HT1080 (cell line): ENCODE results near the gene CXCL6. TPM values are rescaled to one million over a fixed set of nuclear protein-coding genes. Genes with fewer than 3 reads are reported as not detected.
A peak's percentile ranks its signal among the peaks of the same experiment; 100 is the strongest.

ENCODE experiments used
- DNase-seq: peaks from one replicate; pipeline ENCODE4 v3.0.0-alpha.2; 2015; ENCODE audit warnings: low read depth
- polyA plus RNA-seq, 2 experiments: library from polyadenylated mRNA; depleted of rRNA; stranded (reverse); fragments of >200 nt; gene quantifications; 2 replicates each; pipeline ENCODE4 v1.2.3, GENCODE V29; 2015
- total RNA-seq: library from RNA; depleted of rRNA; stranded (reverse); fragments of >200 nt; shearing (Covaris generic); gene quantifications from 2 replicates; pipeline ENCODE4 v1.2.3, GENCODE V29; 2014; rRNA removed

Gene CXCL6
- not detected in 2 replicates for total RNA-seq
- not detected in 2 replicates for polyA plus RNA-seq (2015; cell fraction: cytosol; rRNA removed)
- polyA plus RNA-seq (2015; cell fraction: nucleus; rRNA removed), result not detected in 2 replicates

DNA sequence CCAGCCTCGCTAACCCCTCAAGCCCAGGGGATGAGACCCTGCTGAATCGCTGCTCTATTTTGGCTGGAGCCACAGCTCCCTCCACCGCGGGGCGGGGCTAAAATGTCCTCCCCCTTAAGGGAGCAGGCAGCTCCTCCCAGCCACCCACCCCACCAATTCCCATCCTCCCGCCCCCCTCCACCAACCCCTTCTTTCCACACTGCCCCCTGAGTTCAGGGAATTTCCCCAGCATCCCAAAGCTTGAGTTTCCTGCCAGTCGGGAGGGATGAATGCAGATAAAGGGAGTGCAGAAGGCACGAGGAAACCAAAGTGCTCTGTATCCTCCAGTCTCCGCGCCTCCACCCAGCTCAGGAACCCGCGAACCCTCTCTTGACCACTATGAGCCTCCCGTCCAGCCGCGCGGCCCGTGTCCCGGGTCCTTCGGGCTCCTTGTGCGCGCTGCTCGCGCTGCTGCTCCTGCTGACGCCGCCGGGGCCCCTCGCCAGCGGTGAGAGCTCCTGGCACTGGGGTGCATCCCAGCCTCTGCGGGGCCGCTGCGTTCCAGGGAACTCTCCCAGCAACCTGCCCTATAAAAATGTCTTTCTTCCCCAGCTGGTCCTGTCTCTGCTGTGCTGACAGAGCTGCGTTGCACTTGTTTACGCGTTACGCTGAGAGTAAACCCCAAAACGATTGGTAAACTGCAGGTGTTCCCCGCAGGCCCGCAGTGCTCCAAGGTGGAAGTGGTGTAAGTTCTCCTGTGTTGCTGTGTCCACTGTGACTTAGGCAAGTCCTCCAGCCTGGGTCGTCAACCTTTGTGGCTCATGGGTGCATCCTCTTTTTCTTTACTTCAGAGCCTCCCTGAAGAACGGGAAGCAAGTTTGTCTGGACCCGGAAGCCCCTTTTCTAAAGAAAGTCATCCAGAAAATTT lies at the start of gene CXCL6:
Gene CXCL6, plus strand, starts transcription at position 306 of the 907 bp plus-strand sequence. Its CDS starts 73 bp downstream, at position 379.
- DNase-seq, result no peak

DNA sequence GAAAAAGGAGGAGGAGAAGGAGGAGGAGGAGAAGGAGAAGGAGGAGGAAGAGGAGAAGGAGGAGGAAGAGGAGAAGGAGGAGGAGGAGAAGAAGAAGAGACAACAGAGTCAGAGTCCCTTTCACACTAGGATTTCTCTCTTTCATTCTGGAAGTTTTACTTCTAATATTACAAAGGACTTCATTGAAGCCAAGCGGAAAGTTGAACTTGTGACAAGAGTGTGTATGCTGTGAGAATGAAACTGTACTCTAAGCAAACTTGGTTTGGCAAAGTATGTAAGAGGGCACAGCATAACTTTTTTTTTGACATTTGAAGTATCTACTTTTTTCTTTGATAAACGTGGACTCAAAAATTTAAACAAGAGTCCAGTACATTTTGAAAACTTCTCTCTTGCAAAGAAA lies 48.1 kb upstream of the CXCL6 start:
- no peak for DNase-seq

DNA sequence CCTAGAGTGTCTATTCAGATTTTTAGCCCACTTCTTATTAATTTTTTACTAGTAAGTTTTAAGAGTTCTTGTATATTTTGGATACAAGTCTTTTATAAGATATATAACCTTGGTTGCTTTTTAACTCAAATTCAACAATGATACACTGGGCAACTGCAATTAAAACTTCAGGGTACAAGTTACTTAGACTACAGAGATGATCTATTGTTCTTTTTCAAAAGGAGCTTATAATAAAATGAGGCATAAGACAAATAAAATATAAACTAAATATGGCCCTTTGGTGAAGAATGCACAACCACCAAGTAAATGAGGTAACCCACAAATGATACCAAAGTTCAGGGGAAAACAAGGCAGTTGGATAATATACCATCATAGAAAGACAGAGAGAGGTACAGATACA lies 37.6 kb upstream of the CXCL6 start:
- no peak for DNase-seq

DNA sequence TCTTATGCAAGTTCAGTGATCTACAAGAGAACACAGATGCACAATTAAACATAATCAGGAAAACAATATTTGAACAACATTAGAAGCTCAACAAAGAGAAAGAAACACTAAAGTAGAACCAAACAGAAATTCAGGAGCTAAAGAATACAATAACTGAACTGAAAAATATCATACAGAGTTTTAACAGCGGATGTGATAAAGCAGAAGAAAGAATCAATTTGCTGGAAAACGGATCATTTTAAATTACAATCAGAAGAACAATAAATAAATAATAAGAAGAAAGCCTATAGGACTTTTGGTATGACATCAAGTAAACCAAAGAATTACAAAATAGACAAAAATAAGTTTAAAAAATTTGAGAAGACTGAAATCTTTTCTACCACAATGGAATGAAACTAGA lies 36.3 kb upstream of the CXCL6 start:
- DNase-seq, result no peak

DNA sequence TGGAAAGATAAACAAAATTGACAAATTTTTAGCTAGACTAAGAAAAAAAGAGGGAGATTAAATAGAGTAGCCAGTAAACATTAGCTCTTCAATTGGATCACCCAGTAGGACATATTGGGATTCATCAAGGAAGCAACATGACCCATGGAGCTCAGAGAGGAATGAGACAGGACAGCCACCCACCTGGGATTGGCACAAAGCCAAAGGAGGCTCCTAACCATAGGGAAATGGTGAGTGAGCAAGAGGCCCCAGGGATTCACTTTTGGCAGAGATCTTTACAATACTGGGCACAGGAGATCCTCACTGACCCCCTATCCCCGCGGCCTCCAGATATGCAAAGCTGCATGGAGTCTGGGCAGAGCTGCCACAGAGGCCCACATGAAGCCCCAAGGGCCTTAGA lies 34.8 kb upstream of the CXCL6 start:
- no peak for DNase-seq

DNA sequence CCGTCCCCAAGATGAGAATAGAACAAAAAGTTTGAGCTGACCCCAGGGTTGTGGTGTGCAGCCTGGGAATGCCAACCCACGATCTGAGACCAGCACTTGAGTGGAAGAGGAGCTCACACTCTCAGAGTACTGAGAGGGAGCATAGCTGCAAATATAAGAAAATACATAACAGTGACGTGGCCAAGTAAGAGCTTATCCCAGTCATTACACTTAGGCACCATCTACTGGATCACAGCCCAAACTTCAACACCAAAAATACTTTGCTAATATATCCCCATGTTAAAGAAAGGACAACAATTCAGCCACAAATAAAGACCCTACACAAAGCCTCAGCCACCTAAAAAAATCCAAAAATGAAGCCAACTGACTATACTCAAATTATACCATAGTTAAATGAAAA lies 33.3 kb upstream of the CXCL6 start:
- DNase-seq, result no peak

DNA sequence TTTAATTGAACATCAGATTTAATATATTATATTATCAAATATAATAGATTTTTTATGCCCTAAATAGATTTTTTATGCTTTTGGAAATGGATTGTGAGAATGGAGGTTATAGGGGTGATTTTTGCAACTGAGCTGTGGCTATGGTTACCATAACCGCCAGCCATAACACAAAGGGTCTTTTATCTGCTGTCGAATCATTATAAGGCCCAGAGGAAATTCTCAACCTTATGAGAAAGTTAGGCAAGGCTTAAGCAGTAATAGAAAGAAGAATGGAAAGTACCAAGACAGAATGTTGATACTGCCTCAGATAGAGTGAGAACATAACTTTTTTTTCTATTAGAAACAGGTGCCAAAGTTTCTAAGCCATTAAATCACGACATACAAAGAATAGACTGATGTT lies 26.3 kb upstream of the CXCL6 start:
- no peak for DNase-seq

DNA sequence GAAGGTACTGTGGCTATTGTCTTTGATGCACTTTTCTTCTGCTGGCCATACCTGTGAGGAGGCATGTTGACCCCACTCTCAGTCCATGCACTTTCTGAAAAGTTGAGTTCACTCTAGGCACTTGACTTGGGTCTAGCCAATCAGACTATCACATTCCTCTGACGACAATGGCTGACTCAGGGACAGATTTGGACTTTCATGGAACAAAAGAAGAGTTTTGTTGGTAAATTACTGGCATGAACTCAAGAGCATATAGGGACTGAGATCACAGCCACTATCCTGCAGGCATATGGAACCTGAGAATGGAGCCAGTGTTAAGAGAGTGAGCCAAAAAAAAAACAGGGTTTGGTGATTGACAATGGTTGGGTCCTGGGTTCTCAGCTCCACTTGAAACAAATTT lies 24.6 kb upstream of the CXCL6 start:
- peak; percentile 37 for DNase-seq

DNA sequence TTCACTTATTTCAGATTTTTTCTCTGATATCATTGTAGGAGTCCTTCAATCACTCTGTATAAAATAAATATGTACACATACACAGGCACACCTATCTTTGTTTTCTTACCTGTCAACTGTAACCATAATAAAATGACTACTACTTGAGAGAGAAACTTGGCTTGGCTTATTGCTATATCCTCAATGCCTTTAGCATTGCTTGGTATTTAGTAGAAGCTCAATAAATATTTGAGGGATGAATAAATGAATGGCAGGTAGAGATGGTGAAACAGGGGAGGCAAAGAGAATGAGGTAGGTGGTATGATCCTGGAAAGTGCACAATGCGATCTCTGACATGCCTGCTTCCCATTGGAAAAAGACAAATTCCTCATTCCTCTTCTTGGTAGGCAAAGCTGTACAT lies 21.8 kb upstream of the CXCL6 start:
- no peak for DNase-seq

DNA sequence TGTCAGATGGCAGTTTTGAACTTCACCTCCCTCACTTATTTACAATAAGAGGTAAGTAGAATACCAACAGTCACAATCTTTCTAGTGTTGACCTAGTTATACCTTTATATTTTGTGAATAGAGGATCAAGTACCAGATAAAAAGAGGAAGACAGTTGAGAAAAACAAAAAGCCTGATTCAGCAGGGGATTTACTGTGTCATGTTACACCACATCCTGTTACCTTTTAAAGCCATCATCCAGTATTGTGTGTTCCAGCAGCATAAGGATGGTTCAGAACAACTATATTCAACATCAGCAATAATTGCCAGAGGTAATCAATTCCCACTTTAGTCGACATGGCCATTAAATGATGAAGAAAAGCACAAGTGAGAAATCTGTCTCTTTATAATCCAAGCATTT lies 21.3 kb upstream of the CXCL6 start:
- DNase-seq, result peak; percentile 70

DNA sequence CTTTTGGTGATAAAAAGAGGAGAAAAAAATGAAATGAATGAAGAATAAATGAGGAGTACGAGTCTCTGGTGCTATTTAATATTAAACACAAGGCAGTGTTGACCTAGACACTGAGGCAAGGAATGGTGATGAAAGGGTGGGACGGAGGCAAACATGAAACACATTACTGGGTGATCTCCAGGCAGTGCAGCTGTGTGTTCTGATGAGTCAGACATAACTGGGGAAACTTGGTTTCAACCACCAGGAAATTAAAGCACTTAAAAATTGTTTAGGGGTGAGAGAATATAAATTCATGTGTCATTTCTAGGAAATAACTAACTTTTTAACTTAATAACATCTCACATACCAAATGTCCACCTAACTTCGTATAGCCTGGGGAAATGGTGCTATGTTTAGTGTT lies 19.7 kb upstream of the CXCL6 start:
- DNase-seq, result peak; percentile 83

DNA sequence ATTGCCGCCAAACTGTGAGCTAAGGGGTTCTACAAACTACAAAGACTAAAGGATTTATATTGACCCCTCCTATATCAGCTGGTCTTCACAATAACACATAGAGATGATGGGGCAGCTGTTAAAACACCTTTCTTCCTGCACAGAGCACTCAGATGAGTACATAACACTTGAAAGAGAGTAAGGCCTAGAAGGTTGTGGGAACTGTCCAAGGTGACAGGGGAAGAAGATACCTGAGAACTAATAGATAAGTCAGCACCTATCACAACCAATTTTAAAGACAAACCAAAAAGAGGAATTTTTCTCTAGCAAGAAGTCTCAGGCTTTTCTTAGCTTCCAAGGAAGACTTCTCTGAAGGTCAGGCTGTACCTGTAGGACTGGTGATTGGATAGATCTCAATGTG lies 19.1 kb upstream of the CXCL6 start:
- no peak for DNase-seq

DNA sequence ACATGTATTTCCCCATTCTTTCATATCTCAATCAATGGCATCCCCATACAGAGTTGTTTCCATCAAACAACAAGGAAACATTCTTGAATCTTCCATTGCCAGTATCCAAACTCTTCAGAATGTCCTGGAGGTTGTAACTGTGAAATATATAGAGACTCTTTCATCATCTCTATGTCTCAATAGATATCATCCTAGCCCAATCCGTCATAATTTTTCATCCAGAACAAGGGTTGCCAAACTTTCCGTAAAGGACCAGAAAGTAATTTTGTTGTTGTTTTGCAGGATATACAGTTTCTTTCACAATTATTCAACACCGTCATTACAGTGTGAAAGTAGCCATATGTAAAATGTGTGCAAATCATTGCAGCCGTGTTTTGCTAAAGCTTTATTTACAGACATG lies 15.2 kb upstream of the CXCL6 start:
- DNase-seq, result no peak

DNA sequence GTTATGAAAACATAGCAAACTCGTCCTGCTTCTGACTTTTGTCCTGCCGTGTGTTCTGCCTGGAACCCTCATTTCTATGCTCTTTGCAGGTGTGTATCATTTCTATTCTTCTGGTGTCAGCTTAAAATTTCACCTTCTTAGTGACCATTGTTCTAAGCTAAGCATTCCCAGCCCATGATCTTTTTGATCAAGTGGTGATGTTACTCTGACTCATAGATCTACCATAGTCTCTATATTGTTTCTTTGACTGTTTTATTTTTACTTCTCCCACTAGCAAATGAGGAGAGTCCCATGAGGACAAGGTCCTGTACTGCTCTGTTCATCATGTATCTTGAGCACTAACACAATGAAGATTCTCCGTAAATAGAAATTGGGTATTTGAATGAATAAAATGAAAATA lies 14.1 kb upstream of the CXCL6 start:
- peak; percentile 87 for DNase-seq

DNA sequence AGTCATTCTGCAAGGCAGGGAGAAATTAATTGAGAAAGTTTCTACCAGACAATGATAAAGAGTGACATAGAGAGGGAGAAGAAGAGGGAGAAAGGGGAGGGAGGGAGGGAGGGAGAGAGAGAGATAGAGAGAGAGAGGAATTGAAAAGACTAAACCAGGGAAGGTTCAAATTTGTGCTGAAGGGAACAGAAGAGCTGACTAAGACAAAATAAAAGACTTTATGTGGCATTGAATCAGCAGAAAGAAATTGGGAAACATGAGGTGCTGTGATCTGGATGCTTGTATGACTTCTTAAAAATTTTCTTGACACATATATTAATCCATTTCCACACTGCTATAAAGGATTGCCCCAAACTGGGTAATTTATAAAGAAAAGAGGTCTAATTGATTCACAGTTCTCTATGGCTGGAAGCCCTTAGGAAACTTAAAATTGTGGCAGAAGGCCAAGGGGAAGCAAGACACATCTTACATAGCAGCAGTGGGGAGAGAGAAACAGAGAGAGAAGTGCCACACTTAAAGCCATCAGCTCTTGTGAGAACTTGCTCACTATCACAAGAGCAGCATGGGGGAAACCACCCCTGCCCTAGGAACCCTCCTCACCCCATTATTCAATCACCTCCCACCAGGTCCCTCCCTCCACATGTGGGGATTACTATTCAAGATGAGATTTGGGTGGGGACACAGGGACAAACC lies 13.5 kb upstream of the CXCL6 start:
- DNase-seq, result no peak

DNA sequence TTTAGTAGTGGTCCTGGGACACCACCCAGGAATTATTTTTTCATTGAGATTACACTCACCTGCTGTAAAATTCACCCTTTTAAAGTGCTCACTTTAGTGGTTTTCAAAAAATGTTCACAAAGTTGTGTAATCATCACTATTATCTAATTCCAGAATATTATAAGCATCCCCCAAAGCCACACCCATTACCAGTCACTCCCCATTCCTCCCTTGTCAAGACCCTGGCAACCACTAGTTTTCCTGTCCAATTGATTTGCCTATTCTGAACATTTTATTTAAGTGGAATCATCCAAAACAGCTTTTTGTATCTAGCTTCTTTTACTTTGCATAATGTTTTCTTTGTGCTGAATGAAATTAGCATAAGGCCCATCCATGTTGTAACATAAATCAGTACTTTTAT lies 12.7 kb upstream of the CXCL6 start:
- no peak for DNase-seq

DNA sequence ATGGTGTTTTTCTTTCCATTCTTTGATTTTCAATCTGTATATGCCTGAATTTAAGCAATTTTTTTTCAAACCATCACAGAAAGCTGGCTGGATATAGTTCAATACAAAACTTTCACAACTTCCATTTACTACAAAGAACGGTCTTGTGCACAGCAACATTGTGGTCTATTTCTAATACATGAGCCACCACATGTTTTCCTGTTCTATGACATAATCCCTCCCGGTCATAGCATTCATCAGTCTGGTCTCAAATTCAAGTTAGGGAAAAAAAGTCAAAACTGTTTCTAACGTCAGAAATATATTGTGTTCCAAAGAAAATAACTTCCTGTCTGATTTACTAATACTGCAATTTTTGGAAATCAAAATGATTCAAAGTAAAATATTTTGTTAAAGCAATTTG lies 7.5 kb upstream of the CXCL6 start:
- peak; percentile 82 for DNase-seq

DNA sequence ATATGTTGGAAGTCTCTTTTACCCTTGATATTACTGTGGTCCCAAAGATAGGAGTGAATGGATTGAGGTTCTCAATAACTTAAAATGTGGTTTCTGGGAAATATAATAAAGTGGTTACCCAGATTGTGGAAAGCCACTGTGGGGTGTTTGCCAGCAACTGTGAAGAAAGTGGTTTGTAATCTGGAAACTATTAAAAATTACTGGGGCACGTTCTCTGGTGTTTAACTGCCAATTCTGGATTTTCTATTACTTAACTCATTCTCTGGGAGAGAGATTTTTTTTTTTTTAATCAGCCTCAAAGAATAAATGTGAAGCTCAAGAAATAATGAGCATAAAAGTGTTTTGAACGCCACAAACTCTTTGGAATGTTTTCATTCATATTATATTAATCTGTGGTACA lies 4.9 kb upstream of the CXCL6 start:
- no peak for DNase-seq

DNA sequence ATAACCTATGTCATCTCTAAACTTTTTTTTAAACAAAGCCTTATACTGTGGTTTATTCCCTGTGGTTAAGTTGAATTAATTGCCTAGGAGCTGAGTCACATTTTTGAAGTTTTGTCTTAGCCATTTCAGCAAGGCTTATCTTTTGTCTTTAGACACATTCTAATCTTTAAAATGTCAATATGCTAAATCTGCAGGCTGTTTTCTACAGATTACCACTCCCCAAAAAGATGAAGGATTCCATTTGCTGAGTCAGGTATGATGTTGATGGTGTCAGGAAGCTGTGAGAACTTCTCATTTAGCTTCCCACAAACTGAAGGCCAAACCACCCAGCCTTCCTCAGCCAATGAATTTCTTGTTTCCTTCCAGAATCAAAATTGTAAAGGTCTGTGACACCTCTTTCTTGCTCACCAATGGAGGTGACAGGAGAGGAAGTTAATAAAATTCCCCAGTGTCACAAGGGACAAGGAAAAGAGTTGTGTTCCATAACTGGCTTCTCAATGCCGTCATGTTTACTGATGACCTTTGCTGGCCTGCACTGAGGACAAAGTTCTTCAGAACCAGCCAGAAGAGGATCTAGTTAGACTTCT lies 3.7 kb upstream of the CXCL6 start:
- DNase-seq, result peak; percentile 84

DNA sequence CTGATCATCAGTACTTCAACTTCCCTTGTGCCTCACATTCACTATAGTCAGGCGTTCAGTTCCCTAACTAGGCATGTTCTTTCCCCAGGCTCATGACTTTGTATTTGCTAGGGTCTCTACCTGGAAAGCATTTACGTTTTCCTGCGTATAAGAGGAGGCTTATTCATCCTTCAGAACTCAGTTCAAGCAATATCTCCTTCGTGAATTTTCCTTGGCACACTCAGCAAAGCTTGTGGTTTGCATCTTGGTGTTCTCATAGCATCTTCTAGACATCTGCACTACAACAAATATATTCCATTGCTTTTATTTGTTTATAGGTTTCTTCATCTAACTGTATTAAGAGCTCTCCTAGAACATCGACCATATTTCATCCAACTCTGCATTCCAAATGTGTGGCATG lies 2.6 kb downstream of the CXCL6 start:
- DNase-seq, result no peak

DNA sequence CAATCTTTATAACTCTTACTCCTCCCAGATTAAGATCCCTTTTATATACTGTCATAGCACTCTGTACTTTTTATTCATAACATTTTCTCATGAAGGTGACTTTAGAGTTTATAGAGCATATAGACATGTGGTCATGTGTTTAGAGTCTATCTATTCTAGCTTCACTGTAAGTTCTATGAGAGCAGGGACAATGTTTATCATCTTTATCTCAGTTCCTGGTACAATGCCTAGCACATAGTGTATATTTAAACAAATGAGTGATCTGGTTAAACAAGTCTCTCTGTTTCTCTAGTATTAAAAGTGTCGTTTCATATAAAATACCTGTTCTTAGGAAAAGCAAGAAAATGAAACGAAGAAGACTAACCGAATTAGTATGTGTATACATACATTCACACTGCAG lies 3.2 kb downstream of the CXCL6 start:
- no peak for DNase-seq

DNA sequence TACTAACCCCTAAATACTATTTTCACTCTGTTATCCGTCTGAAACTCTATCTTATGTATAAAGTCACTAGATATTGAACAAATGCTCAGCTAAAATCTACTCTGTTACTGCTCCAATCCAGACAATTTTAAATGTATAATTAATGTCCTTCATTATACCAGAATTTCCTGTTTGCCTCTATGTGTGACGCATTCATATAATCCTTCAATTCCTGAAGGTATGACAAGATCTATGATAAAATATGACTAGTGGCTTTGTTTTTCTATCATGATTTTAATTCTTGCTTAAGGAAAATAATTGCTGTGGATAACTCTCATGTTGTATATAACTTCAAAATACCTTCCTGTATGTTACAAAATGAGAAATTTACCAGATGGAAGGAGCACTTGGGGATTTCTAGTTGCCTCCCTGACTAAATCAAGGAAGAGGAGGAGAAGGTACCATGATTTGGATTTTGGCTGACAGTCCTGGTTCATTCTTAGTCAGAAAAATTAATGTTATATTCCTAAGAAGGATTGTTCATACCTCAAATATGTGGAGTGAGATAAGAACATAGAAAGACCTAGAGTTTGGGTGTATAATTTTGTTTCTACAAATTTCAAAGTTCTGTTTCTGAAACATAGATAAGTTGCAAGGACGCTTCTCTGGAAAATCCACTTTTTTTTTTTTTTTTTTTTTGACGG lies 4.9 kb downstream of the CXCL6 start:
- DNase-seq, result no peak
